Mucosa of rectum (tissue), 2 donors: Measurements from ENCODE around the gene CBLN3.
A peak's percentile ranks its signal among the peaks of the same experiment; 100 is the strongest.

Experiments used
- H3K27ac ChIP-seq, 2 donors: one replicate each; pipeline ENCODE4 v1.7.0; 2013; ENCODE audit warnings: inconsistent platforms in 2 of 2, low read depth in 2 of 2, low read length in 2 of 2
- H3K27me3 ChIP-seq, 2 donors: one replicate each; pipeline ENCODE4 v1.7.0; 2013; ENCODE audit warnings: low read length in 2 of 2; ENCODE audit not compliant: control insufficient read depth in 2 of 2, insufficient read depth in 2 of 2
- H3K36me3 ChIP-seq, 2 donors: one replicate each; pipeline ENCODE4 v1.7.0; 2013; ENCODE audit warnings: low read length in 2 of 2; ENCODE audit not compliant: control insufficient read depth in 2 of 2, insufficient read depth in 2 of 2
- H3K4me1 ChIP-seq, 2 donors: one replicate each; pipeline ENCODE4 v1.7.0; 2013; ENCODE audit warnings: low read length in 2 of 2, mild to moderate bottlenecking in 1 of 2; ENCODE audit not compliant: control insufficient read depth in 2 of 2, insufficient read depth in 2 of 2
- H3K4me3 ChIP-seq, 2 donors: one replicate each; pipeline ENCODE4 v1.7.0; 2013; ENCODE audit warnings: low read length in 2 of 2
- H3K9ac ChIP-seq, 2 donors: one replicate each; pipeline ENCODE4 v1.7.0; 2013; ENCODE audit warnings: low read length in 2 of 2, low read depth in 1 of 2, mild to moderate bottlenecking in 1 of 2
- H3K9me3 ChIP-seq, 2 donors: one replicate each; pipeline ENCODE4 v1.7.0; 2013; ENCODE audit warnings: low read length in 2 of 2; ENCODE audit not compliant: control insufficient read depth in 2 of 2
- donor health status: healthy.
- donor health status: Normal muscosa, but diverticular disease.

Gene CBLN3

DNA sequence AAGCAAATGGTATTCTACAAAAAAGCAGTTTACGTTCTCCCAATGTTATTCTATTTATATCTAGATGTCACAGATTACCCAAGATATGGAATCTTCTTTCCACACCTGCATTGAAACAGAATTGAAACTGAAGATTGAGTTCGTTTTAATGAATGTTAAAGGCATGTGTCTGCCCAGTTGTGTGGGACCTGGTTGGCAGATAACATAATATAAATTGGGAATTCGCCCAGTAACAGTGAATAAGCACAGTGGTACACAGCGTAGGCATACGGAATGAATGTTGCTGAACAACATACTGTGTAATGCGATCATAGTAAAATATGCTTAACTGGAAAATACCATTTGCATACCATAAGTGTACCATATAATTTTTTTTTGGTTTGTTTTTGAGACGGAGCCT lies 4.6 kb upstream of the CBLN3 start:
- Histone ChIP-seq H3K4me1 (peaks cover 27 to 32% of the 10 kb centered on the region in 2 donors), H3K36me3 (peaks cover 60 to 68% of the 10 kb centered on the region in 2 donors)

DNA sequence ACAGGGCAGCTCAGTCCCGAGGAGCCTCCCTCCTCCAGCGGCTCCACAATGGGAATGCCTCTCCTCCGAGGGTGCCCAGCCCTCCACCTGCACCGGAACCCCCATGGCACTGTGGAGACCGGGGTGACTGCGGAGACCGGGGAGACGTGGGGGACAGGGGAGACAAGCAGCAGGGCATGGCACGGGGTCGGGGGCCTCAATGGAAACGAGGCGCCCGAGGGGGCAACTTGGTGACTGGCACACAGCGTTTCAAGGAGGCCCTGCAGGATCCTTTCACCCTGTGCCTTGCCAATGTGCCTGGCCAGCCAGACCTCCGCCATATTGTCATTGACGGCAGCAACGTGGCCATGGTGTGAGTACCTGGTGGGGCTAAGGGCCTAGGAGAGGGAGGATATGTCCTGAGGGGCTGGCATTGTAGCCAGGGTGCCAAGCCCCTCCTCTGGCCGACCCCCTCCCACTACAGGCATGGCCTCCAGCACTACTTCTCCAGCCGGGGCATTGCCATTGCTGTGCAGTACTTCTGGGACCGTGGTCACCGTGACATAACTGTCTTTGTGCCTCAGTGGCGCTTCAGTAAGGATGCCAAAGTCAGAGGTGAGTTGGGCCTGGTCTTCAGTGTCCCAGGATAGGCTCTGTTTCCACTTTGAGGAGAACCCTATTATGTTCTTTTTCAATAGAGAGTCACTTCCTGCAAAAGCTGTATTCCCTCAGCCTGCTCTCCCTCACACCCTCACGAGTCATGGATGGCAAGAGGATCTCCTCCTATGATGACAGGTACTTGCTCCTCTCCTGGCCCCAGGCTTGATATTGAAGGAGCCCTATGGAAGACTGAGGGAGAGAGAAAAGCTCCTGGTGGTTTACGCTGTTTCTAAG lies 3.0 kb upstream of the CBLN3 start:
- H3K9ac ChIP-seq, result no peak overlapping the region
- H3K27ac ChIP-seq, result no peak overlapping the region
- no peak overlapping the region for H3K4me3 ChIP-seq
- H3K27me3 ChIP-seq, result no peaks in the 10 kb centered on the region
- no peaks in the 10 kb centered on the region for H3K9me3 ChIP-seq
- H3K4me1 ChIP-seq, result peaks cover 41 to 44% of the 10 kb centered on the region in 2 donors
- peaks cover 45 to 54% of the 10 kb centered on the region in 2 donors for H3K36me3 ChIP-seq

More for the DNA sequence above, 4.6 kb upstream of the CBLN3 start:
- H3K9ac ChIP-seq, result no peak overlapping the region
- no peak overlapping the region for H3K27ac ChIP-seq
- H3K27me3 ChIP-seq, result no peaks in the 10 kb centered on the region
- no peaks in the 10 kb centered on the region for H3K9me3 ChIP-seq
- no peak overlapping the region for H3K4me3 ChIP-seq

DNA sequence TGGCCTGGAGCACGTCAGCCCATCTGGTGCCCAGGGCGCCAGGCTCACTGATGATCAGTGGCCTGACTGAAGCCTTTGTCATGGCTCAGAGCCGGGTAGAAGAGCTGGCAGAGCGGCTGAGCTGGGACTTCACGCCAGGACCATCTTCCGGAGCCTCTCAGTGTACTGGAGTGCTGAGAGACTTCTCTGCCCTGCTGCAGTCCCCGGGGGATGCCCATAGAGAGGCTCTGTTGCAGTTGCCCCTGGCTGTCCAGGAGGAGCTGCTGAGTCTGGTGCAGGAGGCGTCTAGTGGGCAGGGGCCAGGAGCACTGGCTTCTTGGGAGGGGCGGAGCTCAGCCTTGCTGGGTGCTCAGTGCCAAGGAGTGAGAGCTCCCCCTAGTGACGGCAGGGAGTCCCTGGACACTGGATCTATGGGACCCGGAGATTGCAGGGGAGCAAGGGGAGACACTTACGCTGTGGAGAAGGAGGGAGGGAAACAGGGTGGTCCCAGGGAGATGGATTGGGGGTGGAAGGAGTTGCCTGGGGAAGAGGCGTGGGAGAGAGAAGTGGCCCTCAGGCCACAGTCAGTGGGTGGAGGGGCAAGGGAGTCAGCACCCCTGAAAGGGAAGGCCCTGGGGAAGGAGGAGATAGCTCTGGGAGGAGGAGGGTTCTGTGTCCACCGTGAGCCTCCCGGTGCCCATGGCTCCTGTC lies 2.2 kb upstream of the CBLN3 start:
- no peaks in the 10 kb centered on the region for H3K9me3 ChIP-seq
- peak overlapping the region; percentile 94 to 97 for H3K27ac ChIP-seq
- peaks cover 48 to 50% of the 10 kb centered on the region in 2 donors for H3K4me1 ChIP-seq
- H3K36me3 ChIP-seq, result peaks cover 37 to 46% of the 10 kb centered on the region in 2 donors
- H3K9ac ChIP-seq, result no peak overlapping the region
- no peaks in the 10 kb centered on the region for H3K27me3 ChIP-seq
- peak overlapping the region; percentile 5 to 93 for H3K4me3 ChIP-seq

DNA sequence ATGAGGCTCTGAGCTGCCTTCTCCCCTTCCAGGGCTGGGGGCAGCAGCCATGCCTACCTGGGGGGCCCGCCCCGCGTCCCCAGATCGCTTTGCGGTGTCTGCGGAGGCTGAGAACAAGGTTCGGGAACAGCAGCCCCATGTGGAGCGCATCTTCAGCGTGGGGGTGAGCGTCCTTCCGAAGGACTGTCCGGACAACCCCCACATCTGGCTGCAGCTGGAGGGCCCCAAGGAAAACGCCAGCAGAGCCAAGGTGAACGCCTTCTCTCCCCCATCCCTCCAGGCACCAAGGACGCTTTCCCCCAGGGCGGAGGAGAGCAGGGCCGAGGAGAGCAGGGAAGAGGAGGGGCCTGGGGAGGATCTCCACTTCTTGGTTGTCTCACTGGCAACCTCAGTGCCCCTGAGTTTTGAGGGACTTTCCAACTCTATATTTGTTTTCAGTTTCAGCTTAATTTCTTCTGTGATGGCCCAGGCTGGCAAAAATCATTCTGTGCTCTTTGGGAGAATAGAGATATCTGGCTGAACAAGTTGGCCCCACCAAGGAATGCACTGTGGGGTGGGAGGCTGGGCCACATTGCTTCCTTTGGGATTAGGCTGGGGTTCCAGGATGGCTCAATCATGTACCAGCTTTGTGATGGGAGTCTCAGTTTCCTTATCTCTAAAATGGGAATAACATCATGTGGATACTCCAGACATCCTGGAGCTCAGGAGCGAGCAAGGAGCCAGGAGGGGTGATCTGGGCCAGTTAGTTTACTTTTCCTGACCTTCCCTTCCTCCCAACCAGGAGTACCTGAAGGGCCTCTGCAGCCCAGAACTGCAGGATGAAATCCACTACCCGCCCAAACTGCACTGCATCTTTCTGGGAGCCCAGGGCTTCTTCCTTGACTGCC lies 1.5 kb upstream of the CBLN3 start:
- H3K4me3 ChIP-seq, result peak overlapping the region; percentile 93 to 96
- peaks cover 29 to 38% of the 10 kb centered on the region in 2 donors for H3K36me3 ChIP-seq
- peak overlapping the region; percentile 95 to 97 for H3K9ac ChIP-seq
- peak overlapping the region; percentile 94 to 97 for H3K27ac ChIP-seq
- no peaks in the 10 kb centered on the region for H3K27me3 ChIP-seq
- H3K4me1 ChIP-seq, result peaks cover 46 to 58% of the 10 kb centered on the region in 2 donors
- no peaks in the 10 kb centered on the region for H3K9me3 ChIP-seq

DNA sequence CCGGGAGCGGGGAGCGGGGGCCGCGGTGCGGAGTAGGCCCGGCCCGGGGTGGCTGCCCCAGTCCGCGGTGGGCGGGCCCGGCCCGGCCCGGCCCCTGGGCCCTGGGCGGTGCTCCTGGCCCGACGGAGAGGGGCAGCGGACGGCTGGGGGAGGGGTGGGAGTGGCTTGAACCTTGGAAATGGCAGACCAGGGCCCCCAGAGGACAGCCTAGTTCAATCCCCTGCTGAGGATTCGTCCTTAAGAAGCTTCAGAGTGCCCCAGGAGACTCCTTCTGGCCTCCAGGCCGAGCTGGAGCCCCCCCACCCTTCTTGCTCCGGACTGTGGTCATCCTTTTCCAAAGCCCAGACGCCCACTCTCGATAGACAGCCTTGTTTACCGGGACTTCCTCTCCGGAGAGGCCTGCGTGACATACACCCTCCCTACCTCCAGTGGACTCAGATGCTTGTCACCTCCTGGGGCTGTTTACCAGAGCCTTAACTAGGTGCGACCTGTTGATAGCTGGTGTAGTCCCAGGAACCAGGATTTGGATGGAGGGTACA lies 744 bp upstream of the CBLN3 start:
- H3K27ac ChIP-seq, result peak overlapping the region; percentile 94 to 97
- H3K36me3 ChIP-seq, result peaks cover 28 to 33% of the 10 kb centered on the region in 2 donors
- peak overlapping the region; percentile 93 to 96 for H3K4me3 ChIP-seq
- no peaks in the 10 kb centered on the region for H3K27me3 ChIP-seq
- H3K9ac ChIP-seq, result peak overlapping the region; percentile 95 to 97
- H3K4me1 ChIP-seq, result peaks cover 46 to 64% of the 10 kb centered on the region in 2 donors
- H3K9me3 ChIP-seq, result no peaks in the 10 kb centered on the region

DNA sequence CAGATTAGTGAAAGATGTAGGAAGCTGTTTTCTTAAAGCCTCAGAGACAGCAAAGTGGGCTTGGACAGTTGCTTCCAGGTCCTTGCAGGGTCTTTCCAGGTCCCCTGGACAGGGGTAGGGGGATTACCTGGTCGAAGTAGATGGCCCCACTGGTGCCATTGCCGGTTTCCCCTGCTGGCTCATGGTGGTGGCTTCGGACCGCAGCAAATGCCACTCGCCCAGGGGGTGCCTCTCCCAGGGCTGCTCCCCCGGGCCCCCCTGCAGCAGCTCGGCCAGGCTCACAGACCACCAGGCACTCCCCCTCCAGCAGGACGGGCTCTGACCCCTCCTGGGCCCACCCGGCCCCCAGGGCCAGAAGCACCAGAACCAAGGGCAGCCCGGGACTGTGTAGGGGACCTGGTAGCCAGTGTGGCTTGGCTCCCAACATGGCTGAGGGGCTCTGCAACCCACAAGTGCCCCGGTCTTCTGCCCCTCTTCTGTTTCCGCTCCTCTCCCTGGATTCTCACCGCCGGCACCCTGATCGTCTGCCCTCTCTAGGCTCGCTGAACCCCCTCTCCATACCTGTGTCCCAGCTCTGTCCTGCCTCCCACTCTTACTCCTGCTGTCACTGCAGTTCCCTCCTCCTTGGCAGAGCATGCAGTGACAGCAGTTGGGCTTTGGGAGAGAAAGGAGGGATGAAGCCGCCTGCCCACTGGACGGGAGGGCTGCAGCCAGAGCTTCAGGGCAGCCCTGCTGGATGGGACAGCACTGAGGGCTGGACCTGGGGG lies 657 bp downstream of the CBLN3 start:
- Histone ChIP-seq H3K27me3 (no peaks in the 10 kb centered on the region), H3K4me3 (peak overlapping the region; percentile 93 to 96), H3K27ac (peak overlapping the region; percentile 94 to 97), H3K9me3 (no peaks in the 10 kb centered on the region), H3K9ac (peak overlapping the region; percentile 95 to 97), H3K36me3 (peaks cover 19 to 25% of the 10 kb centered on the region in 2 donors), H3K4me1 (peaks cover 46 to 73% of the 10 kb centered on the region in 2 donors)

DNA sequence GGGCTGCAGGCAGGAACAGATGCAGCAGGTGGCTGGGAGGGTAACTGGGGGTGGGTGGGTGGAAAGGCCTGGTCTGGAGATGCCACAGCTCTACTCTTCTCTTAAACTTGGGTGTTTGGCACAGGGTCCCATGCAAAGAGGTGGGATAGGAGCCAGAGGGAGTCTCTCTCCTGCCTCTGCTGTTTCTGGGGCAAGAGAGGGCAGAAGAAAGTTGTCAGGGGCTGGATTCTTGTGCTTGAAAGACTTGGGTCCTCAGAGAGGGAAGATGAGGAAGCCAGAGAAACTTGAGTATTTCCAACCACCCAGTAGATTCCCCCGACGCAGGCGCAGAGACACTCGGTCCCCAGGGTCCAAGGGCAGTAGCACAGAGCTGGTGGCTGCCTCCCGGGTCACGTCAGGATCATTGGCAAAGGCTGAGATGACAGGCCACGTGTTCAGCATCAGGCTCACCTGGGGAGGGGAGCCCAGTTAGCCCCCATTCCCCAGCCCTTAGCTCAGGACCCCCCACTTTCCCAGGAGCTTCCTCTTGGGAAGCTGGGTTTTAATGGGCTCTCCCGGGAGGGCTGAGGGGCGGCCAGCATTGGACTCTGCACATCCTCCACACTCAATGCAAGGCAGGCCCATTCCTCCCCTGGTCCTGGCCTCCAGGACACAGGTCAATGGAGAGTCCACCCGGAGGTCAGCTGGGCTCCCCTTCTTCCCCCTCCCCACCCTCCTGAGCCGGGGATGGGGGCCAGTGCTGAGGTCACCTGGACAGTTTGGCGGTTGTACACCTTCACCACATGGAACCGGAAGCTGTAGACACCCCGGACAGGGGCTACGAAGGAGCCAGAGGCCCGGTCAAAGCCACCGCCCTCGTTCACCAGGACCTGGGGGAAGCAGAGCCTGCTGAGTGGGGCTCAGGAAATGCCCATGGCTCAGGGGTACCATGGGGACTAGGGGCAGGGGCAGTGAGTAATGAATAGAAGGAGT lies 1.6 kb downstream of the CBLN3 start:
- Histone ChIP-seq H3K9ac (peak overlapping the region; percentile 18 to 46), H3K27ac (peak overlapping the region; percentile 89 to 92)

DNA sequence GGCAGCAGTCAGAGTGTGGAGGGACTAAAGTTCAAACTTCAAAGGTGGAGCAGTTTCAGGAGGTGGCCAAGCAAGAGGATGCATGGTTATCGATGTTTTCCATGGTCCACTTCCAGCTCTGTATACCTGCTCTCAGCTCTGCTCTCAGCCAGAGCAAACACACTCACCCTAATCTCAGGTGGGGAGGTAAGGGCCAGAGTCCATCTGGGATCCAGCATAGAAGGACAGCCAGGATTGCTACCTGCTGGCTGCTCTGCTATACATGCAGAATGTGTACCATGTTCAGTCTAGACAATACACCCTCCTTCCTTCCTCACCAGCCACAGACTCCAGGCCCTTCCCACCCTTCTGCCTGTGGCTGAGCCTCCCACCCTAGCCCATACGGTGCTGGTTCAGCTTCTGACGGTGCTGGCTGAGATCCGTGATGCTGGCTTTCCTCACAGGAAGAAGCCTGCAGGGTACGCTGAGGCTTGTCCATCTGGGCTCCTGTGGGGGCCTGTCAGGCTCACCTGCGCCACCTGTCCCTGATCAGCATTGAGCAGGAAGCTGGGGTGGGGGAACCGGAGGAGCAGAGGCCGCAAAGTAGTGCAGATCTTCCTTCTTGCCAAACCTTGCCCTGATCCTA lies 2.4 kb downstream of the CBLN3 start:
- peak overlapping the region in 1 of 2 donors; percentile 46 for H3K9ac ChIP-seq
- H3K27ac ChIP-seq, result peak overlapping the region; percentile 89 to 92
- no peaks in the 10 kb centered on the region for H3K27me3 ChIP-seq
- H3K4me1 ChIP-seq, result peaks cover 47 to 85% of the 10 kb centered on the region in 2 donors
- peak overlapping the region; percentile 19 to 49 for H3K4me3 ChIP-seq
- no peaks in the 10 kb centered on the region for H3K9me3 ChIP-seq
- H3K36me3 ChIP-seq, result peaks cover under 1 to 8% of the 10 kb centered on the region in 2 donors

More for the DNA sequence above, 1.6 kb downstream of the CBLN3 start:
- H3K9me3 ChIP-seq, result no peaks in the 10 kb centered on the region
- peaks cover 9 to 16% of the 10 kb centered on the region in 2 donors for H3K36me3 ChIP-seq
- no peaks in the 10 kb centered on the region for H3K27me3 ChIP-seq
- H3K4me1 ChIP-seq, result peaks cover 47 to 81% of the 10 kb centered on the region in 2 donors
- H3K4me3 ChIP-seq, result no peak overlapping the region
